Stomach (tissue), 4 donors: ENCODE measurements around the gene DYTN.

Source experiments
- POLR2A ChIP-seq, 4 donors: fragments of 450-650 bp; IDR thresholded peaks; one replicate each; pipeline ENCODE4 v1.6.1; 2016; ENCODE audit warnings: antibody characterized with exemption in 4 of 4, control low read depth in 2 of 4, mild to moderate bottlenecking in 1 of 4, moderate library complexity in 1 of 4
- TF ChIP-seq, protein P1 (sequence below), 7 experiments: fragments of 450-650 bp in 4 of 7; fragments of 200-600 bp in 3 of 7; sonication (generic) in 3 of 7; IDR thresholded peaks; one replicate each; pipeline ENCODE4 v1.5.1; 2016 to 2019; ENCODE audit warnings: antibody characterized with exemption in 7 of 7, control low read depth in 2 of 7, mild to moderate bottlenecking in 1 of 7

DNA sequence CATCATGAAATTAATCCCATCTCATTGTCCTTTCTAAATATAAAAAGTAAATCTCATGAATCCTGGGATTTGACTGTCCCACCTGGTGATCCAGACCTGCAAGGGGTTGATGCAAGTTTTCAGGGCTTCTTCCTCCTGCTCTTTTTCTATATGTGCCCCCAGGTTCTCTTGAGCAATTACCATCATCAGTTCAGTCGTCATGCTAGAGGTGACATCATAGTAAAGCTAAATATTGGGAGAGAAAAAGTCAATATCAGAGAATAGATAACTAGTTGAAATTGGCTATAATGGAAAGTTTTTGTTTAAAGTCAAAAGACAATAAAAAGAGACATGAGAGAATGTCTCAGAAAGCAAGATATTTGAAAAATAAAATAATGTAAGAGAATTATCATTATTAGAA is 38.6 kb upstream of the DYTN start:
- TF ChIP-seq, protein P1, sequence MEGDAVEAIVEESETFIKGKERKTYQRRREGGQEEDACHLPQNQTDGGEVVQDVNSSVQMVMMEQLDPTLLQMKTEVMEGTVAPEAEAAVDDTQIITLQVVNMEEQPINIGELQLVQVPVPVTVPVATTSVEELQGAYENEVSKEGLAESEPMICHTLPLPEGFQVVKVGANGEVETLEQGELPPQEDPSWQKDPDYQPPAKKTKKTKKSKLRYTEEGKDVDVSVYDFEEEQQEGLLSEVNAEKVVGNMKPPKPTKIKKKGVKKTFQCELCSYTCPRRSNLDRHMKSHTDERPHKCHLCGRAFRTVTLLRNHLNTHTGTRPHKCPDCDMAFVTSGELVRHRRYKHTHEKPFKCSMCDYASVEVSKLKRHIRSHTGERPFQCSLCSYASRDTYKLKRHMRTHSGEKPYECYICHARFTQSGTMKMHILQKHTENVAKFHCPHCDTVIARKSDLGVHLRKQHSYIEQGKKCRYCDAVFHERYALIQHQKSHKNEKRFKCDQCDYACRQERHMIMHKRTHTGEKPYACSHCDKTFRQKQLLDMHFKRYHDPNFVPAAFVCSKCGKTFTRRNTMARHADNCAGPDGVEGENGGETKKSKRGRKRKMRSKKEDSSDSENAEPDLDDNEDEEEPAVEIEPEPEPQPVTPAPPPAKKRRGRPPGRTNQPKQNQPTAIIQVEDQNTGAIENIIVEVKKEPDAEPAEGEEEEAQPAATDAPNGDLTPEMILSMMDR (IDR thresholded peaks at IDR 0.05), result no peak
- no peak for TF ChIP-seq POLR2A (IDR thresholded peaks at IDR 0.05)
